Measurements from ENCODE around the gene CARD19. TPM values are rescaled to one million over a fixed set of nuclear protein-coding genes. Genes with fewer than 3 reads are reported as not detected.

CARD19 gene
- total RNA-seq, 1 donor from 2014 or later, result 25.6 TPM

DNA sequence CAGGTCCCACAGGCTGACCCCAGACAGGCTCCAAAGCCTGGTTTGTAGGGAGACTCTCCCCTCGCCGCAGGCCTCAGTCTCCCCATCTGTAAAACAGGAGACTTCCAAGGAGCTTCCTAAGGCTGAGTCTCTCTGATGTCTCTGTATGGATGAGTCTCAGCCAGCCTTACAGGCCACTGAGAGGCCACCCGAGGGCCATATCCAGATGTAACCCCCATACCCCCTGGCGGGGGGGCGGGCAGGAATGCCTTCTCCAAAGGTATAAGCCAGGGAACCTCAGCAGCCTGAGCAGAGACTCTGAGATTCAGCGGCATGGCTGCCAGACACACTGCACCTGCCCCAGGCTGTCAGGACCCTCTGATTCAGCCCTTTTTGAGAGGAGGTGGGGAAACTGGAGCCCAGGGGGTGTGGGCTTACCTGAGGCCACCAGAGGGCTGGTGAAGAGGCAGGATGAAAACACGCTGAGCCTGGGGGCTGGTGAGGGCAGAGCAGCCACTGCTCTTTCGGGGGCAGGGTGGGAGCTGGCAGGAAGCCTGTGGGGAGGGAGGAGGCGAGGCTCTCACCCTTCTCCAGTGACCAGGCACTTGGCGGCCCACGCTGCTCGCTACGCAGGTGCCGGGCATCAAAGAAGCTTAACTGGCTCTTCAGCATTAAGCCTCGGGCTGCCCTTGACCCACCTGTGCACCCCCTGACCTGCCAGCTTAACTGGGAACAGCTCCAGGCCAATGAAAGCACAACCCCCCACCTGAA lies 43.1 kb upstream of the CARD19 start:
- Histone ChIP-seq H3K36me3 (no peaks in the 10 kb centered on the region), H3K4me1 (peaks cover 36% of the 10 kb centered on the region)

DNA sequence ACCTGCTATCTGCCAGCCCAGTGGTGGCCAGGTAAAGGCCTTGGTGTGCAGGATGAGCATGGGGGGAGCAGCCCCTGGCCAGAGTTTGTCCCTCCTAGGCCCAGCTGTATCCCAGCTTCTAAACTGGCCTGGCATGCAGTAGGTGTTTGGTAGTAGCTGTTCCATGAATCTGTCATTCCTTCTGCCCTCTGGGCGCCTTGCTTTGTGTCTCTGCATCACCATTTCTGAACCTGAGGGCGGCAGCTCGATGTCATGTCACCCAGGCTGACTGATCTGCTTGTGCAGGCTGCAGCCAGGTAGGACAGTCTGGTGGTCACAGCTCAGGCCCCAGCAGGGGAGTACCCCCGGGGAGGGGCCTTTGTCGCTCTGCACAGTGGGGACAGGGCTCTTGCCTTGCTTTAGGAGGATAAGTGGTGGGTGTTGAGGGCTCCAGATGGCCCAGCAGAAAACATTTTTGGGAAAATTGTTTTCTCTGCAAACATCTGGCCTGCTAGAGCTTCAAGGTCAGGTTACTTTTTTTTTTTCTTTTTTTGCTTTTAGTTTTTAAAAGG lies 42.2 kb upstream of the CARD19 start:
- ATAC-seq (no peak), DNase-seq (no peak)
- Histone ChIP-seq H3K4me1 (peaks cover 44% of the 10 kb centered on the region), H3K36me3 (no peaks in the 10 kb centered on the region), H3K9me3 (no peaks in the 10 kb centered on the region), H3K27me3 (ENCODE audit: low read depth) (no peaks in the 10 kb centered on the region), H3K4me3 (no peak overlapping the region), H3K27ac (peak overlapping the region; percentile 77)
- TF ChIP-seq, protein P1, sequence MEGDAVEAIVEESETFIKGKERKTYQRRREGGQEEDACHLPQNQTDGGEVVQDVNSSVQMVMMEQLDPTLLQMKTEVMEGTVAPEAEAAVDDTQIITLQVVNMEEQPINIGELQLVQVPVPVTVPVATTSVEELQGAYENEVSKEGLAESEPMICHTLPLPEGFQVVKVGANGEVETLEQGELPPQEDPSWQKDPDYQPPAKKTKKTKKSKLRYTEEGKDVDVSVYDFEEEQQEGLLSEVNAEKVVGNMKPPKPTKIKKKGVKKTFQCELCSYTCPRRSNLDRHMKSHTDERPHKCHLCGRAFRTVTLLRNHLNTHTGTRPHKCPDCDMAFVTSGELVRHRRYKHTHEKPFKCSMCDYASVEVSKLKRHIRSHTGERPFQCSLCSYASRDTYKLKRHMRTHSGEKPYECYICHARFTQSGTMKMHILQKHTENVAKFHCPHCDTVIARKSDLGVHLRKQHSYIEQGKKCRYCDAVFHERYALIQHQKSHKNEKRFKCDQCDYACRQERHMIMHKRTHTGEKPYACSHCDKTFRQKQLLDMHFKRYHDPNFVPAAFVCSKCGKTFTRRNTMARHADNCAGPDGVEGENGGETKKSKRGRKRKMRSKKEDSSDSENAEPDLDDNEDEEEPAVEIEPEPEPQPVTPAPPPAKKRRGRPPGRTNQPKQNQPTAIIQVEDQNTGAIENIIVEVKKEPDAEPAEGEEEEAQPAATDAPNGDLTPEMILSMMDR (IDR thresholded peaks at IDR 0.05), result no peak
- intact Hi-C loops (cut with DNase I), result no loop called here

More for the DNA sequence above, 43.1 kb upstream of the CARD19 start:
- TF ChIP-seq, protein P1 (IDR thresholded peaks at IDR 0.05), result no peak
- ATAC-seq (peak; percentile 34 to 53), DNase-seq (peak; percentile 67)
- Histone ChIP-seq H3K9me3 (no peaks in the 10 kb centered on the region), H3K27ac (peak overlapping the region; percentile 77), H3K27me3 (ENCODE audit: low read depth) (no peaks in the 10 kb centered on the region), H3K4me3 (no peak overlapping the region)
- intact Hi-C loops (cut with DNase I), result no loop called here

DNA sequence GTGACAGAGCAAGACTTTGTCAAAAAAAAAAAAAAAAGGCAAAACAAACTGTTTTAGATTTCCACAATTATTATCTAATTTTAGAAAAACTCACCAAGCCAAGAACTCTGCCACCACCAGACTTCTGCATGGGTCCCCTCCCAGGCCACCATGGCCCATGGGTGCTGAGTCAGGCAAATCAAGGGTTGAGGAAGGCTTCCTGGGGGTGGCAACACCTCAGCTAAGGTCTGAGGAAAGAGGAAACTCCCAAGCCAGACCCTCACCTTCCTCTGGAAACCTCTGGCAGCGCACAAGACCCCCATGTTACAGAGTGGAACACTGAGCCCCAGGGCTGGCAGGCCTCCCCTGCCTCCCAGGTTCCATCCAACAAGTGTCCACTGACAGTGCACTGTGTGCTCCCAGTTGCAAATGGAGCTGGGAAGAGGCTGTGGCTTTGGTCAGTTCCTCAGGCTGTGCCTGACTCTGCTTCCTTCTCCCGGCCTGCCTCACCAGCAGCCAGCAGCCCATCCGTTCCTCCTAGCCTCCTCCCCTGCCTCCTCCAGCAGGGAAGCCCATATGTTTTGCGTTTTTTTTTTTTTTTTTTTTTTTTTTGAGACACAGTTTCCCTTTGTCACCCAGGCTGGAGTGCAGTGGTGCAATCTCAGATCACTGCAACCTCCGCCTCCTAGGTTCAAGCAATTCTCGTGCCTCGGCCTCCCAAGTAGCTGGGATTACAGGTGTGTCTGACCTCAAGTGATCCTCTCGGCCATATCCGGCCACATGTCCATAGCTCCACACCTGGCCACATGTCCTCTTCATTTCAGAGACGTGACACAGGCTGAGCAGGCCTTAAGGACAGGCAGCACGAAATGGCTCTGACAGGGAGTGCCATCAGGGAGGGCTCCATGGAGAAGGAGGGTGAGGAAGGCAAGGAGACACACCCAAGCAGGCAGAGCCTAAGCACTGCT lies 41.0 kb upstream of the CARD19 start:
- ATAC-seq, result no peak

DNA sequence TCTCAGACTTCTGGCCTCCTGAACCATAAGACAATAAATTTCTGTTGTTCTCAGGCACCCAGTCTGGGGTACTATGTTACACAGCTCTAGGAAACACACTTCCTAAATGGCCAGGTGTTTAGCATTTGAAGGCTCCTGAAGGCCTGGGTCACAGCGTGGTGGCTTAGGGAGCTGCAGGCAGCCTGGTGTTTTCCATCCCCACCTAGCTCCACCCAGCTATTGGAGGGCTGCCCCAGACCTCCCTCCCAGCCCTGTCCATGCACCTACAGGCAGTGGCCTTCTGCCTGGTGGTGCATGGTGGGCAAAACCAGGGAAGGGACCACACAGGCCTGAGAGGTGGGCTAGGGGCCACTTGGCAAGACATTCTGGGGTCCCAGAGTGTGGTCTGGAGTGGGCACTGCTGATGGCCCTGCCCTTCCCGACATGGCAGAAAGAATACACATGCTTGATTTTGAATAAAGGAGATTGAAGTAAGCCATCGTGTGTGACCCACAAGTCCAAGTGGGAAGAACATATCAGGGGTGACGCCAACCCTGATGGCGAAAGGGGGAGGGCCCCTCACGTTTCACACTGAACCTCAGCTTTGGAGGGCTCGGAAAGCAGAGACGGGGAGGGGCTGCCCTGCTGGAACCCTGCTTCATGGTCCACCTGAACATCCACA lies 38.8 kb upstream of the CARD19 start:
- H3K27ac ChIP-seq, result no peak overlapping the region
- ATAC-seq, result no peak
- H3K9me3 ChIP-seq, result no peaks in the 10 kb centered on the region
- no peak overlapping the region for H3K4me3 ChIP-seq
- H3K36me3 ChIP-seq, result no peaks in the 10 kb centered on the region
- TF ChIP-seq, protein P1 (IDR thresholded peaks at IDR 0.05), result no peak
- intact Hi-C loops (cut with DNase I), result no loop called here
- no peaks in the 10 kb centered on the region for H3K27me3 ChIP-seq (ENCODE audit: low read depth)
- no peak for DNase-seq
- H3K4me1 ChIP-seq, result peaks cover 66% of the 10 kb centered on the region

More for the DNA sequence above, 41.0 kb upstream of the CARD19 start:
- no peaks in the 10 kb centered on the region for H3K36me3 ChIP-seq
- no peaks in the 10 kb centered on the region for H3K9me3 ChIP-seq
- no peak overlapping the region for H3K4me3 ChIP-seq
- H3K27me3 ChIP-seq (ENCODE audit: low read depth), result no peaks in the 10 kb centered on the region
- TF ChIP-seq, protein P1 (IDR thresholded peaks at IDR 0.05), result no peak
- peaks cover 55% of the 10 kb centered on the region for H3K4me1 ChIP-seq
- H3K27ac ChIP-seq, result no peak overlapping the region
- DNase-seq, result no peak
- intact Hi-C loops (cut with DNase I), result no loop called here

All from lower lobe of right lung (tissue), 2 donors.